DOHH2 (cell line): ENCODE measurements around the gene RHEX.

Source experiments
- CTCF ChIP-seq: fragments of 200-600 bp; sonication (generic); IDR thresholded peaks from one replicate; pipeline ENCODE4 v1.5.1; 2014; ENCODE audit warnings: antibody characterized with exemption, mild to moderate bottlenecking, low read depth, low read length; ENCODE audit not compliant: poor library complexity, severe bottlenecking
- EZH2phosphoT487 ChIP-seq: fragments of 200-600 bp; sonication (generic); IDR thresholded peaks from 2 replicates; pipeline ENCODE4 v1.6.1; 2017; ENCODE audit warnings: borderline replicate concordance, mild to moderate bottlenecking, antibody characterized with exemption, low read length, moderate library complexity, mixed read lengths

- TF ChIP-seq CTCF (peak; percentile 20), EZH2phosphoT487 (0 out of 2 replicates have a peak, but pooled peaks have one; percentile 75)
Measured at GRCh38 chr1:206117151-206117948, 64.4 kb downstream of the RHEX start, which contains the start of gene AVPR1B.
